ENCODE measurements around the gene EXOC3L4. TPM values are rescaled to one million over a fixed set of nuclear protein-coding genes. Genes with fewer than 3 reads are reported as not detected.

EXOC3L4 gene
- polyA plus RNA-seq, 1 donor from 2014 or later: not detected

- Histone ChIP-seq H3K9ac (ENCODE audit: low read length) (no peak overlapping the region), H3K36me3 (ENCODE audit: insufficient read depth, low read length) (no peaks in the 10 kb centered on the region), H3K27me3 (ENCODE audit: insufficient read depth, low read depth, low read length) (no peaks in the 10 kb centered on the region), H3K9me3 (ENCODE audit: low read length) (no peaks in the 10 kb centered on the region), H3F3A (ENCODE audit: insufficient read depth, low read length, poor library complexity, severe bottlenecking) (no peaks in the 10 kb centered on the region), H3K4me3 (ENCODE audit: low read length) (no peak overlapping the region), H3K9me2 (ENCODE audit: insufficient read depth, low read length) (no peaks in the 10 kb centered on the region), H3K27ac (ENCODE audit: low read length) (no peak overlapping the region), H3K79me2 (replicated peaks; ENCODE audit: insufficient read depth, low read length) (no peaks in the 10 kb centered on the region), H2AFZ (ENCODE audit: low read depth, low read length) (no peak overlapping the region), H4K20me1 (ENCODE audit: insufficient read depth) (no peaks in the 10 kb centered on the region), H3K4me2 (ENCODE audit: low read length) (no peak overlapping the region)
- TF ChIP-seq SMC3 (conservative IDR thresholded peaks at IDR 0.05; ENCODE audit: poor library complexity): no peak
- TF ChIP-seq TAF1 (IDR thresholded peaks at IDR 0.05; ENCODE audit: low read depth): no peak
- TF ChIP-seq RAD21 (conservative IDR thresholded peaks at IDR 0.05): no peak
- TF ChIP-seq CTCF (IDR thresholded peaks at IDR 0.05; ENCODE audit: poor library complexity, severe bottlenecking): no peak
- TF ChIP-seq EP300 (conservative IDR thresholded peaks at IDR 0.05; ENCODE audit: poor library complexity, severe bottlenecking): no peak
- no peak for TF ChIP-seq EZH2 (IDR thresholded peaks at IDR 0.05; ENCODE audit: borderline replicate concordance, insufficient read depth, low read length, poor library complexity, severe bottlenecking)
- no peak for TF ChIP-seq MXI1 (conservative IDR thresholded peaks at IDR 0.05; ENCODE audit: poor library complexity, severe bottlenecking)
These were observed 46.7 kb downstream of the EXOC3L4 start for GRCh38 chr14:103141117-103141796.

- no peaks in the 10 kb centered on the region for H4K20me1 ChIP-seq (ENCODE audit: insufficient read depth)
- H3K9me2 ChIP-seq (ENCODE audit: insufficient read depth, low read length): no peaks in the 10 kb centered on the region
- no peak for TF ChIP-seq EP300 (conservative IDR thresholded peaks at IDR 0.05; ENCODE audit: poor library complexity, severe bottlenecking)
- TF ChIP-seq RAD21 (conservative IDR thresholded peaks at IDR 0.05): no peak
- TF ChIP-seq CTCF (IDR thresholded peaks at IDR 0.05; ENCODE audit: poor library complexity, severe bottlenecking): no peak
- TF ChIP-seq SMC3 (conservative IDR thresholded peaks at IDR 0.05; ENCODE audit: poor library complexity): no peak
- no peak overlapping the region for H3K27ac ChIP-seq (ENCODE audit: low read length)
- H3K79me2 ChIP-seq (replicated peaks; ENCODE audit: insufficient read depth, low read length): no peaks in the 10 kb centered on the region
- no peak overlapping the region for H2AFZ ChIP-seq (ENCODE audit: low read depth, low read length)
- no peak overlapping the region for H3K9ac ChIP-seq (ENCODE audit: low read length)
- H3K36me3 ChIP-seq (ENCODE audit: insufficient read depth, low read length): no peaks in the 10 kb centered on the region
- no peaks in the 10 kb centered on the region for H3K27me3 ChIP-seq (ENCODE audit: insufficient read depth, low read depth, low read length)
- no peak overlapping the region for H3K4me3 ChIP-seq (ENCODE audit: low read length)
- no peaks in the 10 kb centered on the region for H3F3A ChIP-seq (ENCODE audit: insufficient read depth, low read length, poor library complexity, severe bottlenecking)
- H3K4me2 ChIP-seq (ENCODE audit: low read length): no peak overlapping the region
- no peaks in the 10 kb centered on the region for H3K9me3 ChIP-seq (ENCODE audit: low read length)
These were observed 47.5 kb downstream of the EXOC3L4 start for GRCh38 chr14:103142026-103142425.

DNA sequence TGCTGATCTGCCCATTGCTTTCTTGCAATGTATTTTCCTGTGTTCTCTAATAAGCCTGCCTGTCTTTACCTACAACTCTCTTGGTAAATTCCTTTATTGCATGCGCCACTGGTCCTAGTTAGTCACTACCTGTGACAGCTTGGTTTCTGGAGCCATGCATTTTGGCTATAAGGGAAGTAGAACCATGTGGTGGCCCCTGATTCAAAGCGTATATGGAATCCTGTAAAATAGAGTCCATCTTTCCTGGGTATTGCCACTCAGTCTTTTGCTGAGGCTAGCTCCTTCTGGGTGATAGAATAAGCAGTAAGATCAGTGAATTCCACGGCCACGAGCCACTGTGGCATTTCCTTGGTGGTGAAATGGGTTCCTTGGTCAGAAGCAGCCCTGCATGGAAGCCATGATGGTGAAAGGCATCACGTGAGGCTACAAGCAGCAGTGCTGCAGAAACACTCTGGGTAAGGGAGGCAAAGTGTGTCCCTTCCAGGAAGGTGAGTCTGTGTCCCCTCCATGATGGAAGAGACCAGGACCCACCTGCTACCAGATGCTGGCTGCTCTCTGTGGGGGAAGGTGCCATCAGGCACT is 48.3 kb downstream of the EXOC3L4 start:
- Histone ChIP-seq H3K36me3 (ENCODE audit: insufficient read depth, low read length) (no peaks in the 10 kb centered on the region), H3K9me2 (ENCODE audit: insufficient read depth, low read length) (no peaks in the 10 kb centered on the region), H3K9me3 (ENCODE audit: low read length) (no peaks in the 10 kb centered on the region), H2AFZ (ENCODE audit: low read depth, low read length) (no peak overlapping the region), H3K4me3 (ENCODE audit: low read length) (no peak overlapping the region), H3K27me3 (ENCODE audit: insufficient read depth, low read depth, low read length) (no peaks in the 10 kb centered on the region), H3K27ac (ENCODE audit: low read length) (no peak overlapping the region), H4K20me1 (ENCODE audit: insufficient read depth) (no peaks in the 10 kb centered on the region), H3K9ac (ENCODE audit: low read length) (no peak overlapping the region), H3K79me2 (replicated peaks; ENCODE audit: insufficient read depth, low read length) (no peaks in the 10 kb centered on the region), H3F3A (ENCODE audit: insufficient read depth, low read length, poor library complexity, severe bottlenecking) (no peaks in the 10 kb centered on the region), H3K4me2 (ENCODE audit: low read length) (no peak overlapping the region)
- TF ChIP-seq POLR2AphosphoS5 (IDR thresholded peaks at IDR 0.05): no peak
- TF ChIP-seq RAD21 (conservative IDR thresholded peaks at IDR 0.05): no peak
- TF ChIP-seq TAF1 (IDR thresholded peaks at IDR 0.05; ENCODE audit: low read depth): no peak
- TF ChIP-seq CTCF (IDR thresholded peaks at IDR 0.05; ENCODE audit: poor library complexity, severe bottlenecking): no peak
- no peak for TF ChIP-seq SMC3 (conservative IDR thresholded peaks at IDR 0.05; ENCODE audit: poor library complexity)
- no peak for TF ChIP-seq REST (IDR thresholded peaks at IDR 0.05; ENCODE audit: borderline replicate concordance)
- no peak for TF ChIP-seq EZH2 (IDR thresholded peaks at IDR 0.05; ENCODE audit: borderline replicate concordance, insufficient read depth, low read length, poor library complexity, severe bottlenecking)
- TF ChIP-seq MXI1 (conservative IDR thresholded peaks at IDR 0.05; ENCODE audit: poor library complexity, severe bottlenecking): no peak
- no peak for TF ChIP-seq EP300 (conservative IDR thresholded peaks at IDR 0.05; ENCODE audit: poor library complexity, severe bottlenecking)

All from neural cell (in vitro differentiated cells).